AG04449 (cell line): ENCODE results near the gene TPST1.
A peak's percentile ranks its signal among the peaks of the same experiment; 100 is the strongest.

Experiments
- CTCF ChIA-PET: fragments of 350-600 bp; formaldehyde crosslinking; extraction: SDS; loops from one replicate; lab custom pipeline; 2021; ENCODE audit warnings: antibody characterized with exemption; lab: Yijun Ruan, JAX
- POLR2A ChIA-PET: fragments of 400-600, 350-600 bp; formaldehyde crosslinking; extraction: SDS; loops from one replicate; lab custom pipeline; 2020; ENCODE audit warnings: antibody characterized with exemption, inconsistent platforms; lab: Yijun Ruan, JAX
- DNase-seq: peaks from one replicate; pipeline ENCODE4 v3.0.0-alpha.2; 2010; ENCODE audit warnings: low read depth, low spot score
- H3K4me3 ChIP-seq: 2 replicates; pipeline ENCODE4 v1.5.1; 2011; ENCODE audit warnings: low read depth, mild to moderate bottlenecking, control low read depth, low read length
- TF ChIP-seq, protein P1 (sequence below): IDR thresholded peaks from one replicate; pipeline ENCODE4 v1.5.1; 2011; ENCODE audit warnings: mild to moderate bottlenecking, moderate library complexity, low read length, control low read depth, inconsistent platforms; ENCODE audit not compliant: insufficient read depth; ENCODE audit errors: missing control alignments

TPST1 gene

GRCh38 chr7:66281678-66282590 is 76.8 kb downstream of the TPST1 start:
- TF ChIP-seq, protein P1, sequence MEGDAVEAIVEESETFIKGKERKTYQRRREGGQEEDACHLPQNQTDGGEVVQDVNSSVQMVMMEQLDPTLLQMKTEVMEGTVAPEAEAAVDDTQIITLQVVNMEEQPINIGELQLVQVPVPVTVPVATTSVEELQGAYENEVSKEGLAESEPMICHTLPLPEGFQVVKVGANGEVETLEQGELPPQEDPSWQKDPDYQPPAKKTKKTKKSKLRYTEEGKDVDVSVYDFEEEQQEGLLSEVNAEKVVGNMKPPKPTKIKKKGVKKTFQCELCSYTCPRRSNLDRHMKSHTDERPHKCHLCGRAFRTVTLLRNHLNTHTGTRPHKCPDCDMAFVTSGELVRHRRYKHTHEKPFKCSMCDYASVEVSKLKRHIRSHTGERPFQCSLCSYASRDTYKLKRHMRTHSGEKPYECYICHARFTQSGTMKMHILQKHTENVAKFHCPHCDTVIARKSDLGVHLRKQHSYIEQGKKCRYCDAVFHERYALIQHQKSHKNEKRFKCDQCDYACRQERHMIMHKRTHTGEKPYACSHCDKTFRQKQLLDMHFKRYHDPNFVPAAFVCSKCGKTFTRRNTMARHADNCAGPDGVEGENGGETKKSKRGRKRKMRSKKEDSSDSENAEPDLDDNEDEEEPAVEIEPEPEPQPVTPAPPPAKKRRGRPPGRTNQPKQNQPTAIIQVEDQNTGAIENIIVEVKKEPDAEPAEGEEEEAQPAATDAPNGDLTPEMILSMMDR: no peak
- ChIA-PET CTCF (interaction anchor here (1.4 kb wide), 1 partner anchor 11 kb away, joined by 3 read pairs; no protein-coding TSS in a partner anchor), POLR2A (no interaction called here)
- DNase-seq: peak; percentile 97
- H3K4me3 ChIP-seq: no peak overlapping the region

DNA sequence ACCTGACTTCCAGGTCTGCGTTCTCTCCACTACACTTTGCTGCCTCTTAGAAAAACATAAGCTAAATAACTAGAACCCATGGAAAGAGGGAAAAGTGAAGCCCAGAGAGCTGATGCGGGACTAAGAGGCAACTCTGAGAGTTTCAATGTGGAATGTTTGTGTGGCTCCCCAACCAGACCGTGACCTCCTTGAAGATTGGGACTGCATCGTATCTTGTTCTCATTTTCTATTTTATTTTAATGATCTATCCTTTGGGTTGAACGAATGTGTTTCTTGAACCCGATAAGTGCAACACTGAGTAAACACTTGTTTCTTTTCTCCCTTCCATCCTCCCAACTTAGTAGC is 77.4 kb downstream of the TPST1 start:
- CTCF ChIA-PET: interaction anchor here (0.5 kb wide), 1 partner anchor 758 kb away, joined by 3 read pairs; no protein-coding TSS in a partner anchor
- H3K4me3 ChIP-seq: no peak overlapping the region
- TF ChIP-seq, protein P1: no peak
- DNase-seq: no peak
- POLR2A ChIA-PET: no interaction called here

GRCh38 chr7:66283003-66283920 is 78.1 kb downstream of the TPST1 start:
- no peak overlapping the region for H3K4me3 ChIP-seq
- POLR2A ChIA-PET: no interaction called here
- CTCF ChIA-PET: interaction anchor here (0.5 kb wide), 1 partner anchor 757 kb away, joined by 3 read pairs; no protein-coding TSS in a partner anchor
- peak; percentile 28 for DNase-seq
- TF ChIP-seq, protein P1: no peak

GRCh38 chr7:66296001-66296521 is 90.9 kb downstream of the TPST1 start:
- CTCF ChIA-PET: no interaction called here
- TF ChIP-seq, protein P1: no peak
- H3K4me3 ChIP-seq: no peak overlapping the region
- POLR2A ChIA-PET: no interaction called here
- DNase-seq: peak; percentile 46

DNA sequence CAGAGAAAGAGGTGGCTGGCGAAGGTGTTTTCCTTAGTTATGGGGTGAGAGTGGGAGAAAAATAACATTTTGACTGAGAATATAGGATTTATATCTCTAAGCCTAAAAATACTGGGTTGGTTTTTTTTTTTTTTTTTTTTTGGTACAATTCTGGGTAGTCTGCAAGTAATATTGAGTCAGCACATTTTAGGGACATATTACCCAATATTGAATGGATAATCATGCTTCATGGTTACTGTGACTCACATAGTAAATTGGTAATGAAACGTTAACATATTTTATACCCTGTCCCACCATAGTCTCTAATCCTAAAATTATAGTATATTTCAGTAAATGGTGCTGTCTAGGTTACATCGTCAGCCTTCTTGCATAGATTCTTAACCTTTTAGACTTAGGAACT is 91.4 kb downstream of the TPST1 start:
- POLR2A ChIA-PET: no interaction called here
- CTCF ChIA-PET: no interaction called here
- H3K4me3 ChIP-seq: no peak overlapping the region
- TF ChIP-seq, protein P1: no peak
- DNase-seq: no peak
